ENCODE results near the gene SPAG9. TPM values are rescaled to one million over a fixed set of nuclear protein-coding genes. Genes with fewer than 3 reads are reported as not detected.

Gene SPAG9
- total and polyA plus RNA-seq, 2 experiments from 2014 or later, result 13.7 to 45.0 TPM

DNA sequence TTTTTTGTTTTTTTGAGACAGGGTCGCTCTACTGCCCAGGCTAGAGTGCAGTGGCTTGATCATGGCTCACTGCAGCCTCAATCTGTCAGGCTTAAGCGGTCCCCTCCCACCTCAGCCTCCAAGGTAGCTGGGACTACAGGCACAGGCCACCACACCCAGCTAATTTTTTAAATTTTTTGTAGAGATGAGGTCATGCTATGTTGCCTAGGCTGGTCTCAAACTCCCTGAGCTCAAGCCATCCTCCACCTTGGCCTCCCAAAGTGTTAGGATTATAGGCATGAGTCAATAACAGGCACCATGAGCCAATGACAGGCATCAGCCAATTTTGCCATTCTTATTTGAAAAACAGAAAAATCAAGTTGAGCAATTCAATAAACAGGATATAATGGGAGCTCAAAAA is 125.0 kb downstream of the SPAG9 start (continued):
- TF ChIP-seq CTCF (conservative IDR thresholded peaks at IDR 0.05; ENCODE audit: low read depth in 2 of 2), result no peak
- TF ChIP-seq EZH2 (IDR thresholded peaks at IDR 0.05; ENCODE audit: low read depth, unreplicated experiment), result no peak
- no peak for TF ChIP-seq REST (IDR thresholded peaks at IDR 0.05; ENCODE audit: unreplicated experiment)
- no peak for TF ChIP-seq CREB1 (CRISPR knock-in tag; IDR thresholded peaks at IDR 0.05; ENCODE audit: low read depth)
- no peak for TF ChIP-seq NANOG (IDR thresholded peaks at IDR 0.05; ENCODE audit: borderline replicate concordance)

DNA sequence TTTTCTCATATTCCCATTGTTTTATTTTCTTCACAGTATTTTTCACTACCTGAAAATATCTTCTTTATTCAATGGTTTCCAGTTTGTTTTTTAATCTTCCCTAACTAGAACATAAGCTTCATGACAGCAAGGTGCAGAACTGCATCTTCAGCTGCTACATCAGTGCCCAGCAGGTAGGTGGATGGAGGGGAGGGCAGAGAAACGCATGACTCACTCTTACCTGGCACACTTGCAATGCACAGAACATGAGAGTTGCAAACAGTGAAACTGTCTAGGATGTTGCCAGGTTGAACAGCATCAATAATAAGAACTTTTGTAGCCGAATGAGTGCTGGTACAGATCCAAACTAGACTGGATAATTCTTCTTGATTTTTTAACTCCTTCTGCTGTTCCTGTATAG is 127.1 kb downstream of the SPAG9 start:
- Mint-ChIP-seq H3K36me3 (ENCODE audit: low read depth) (peaks cover 57% of the 10 kb centered on the region), H3K27ac (no peak overlapping the region), H3K4me1 (no peaks in the 10 kb centered on the region), H3K27me3 (ENCODE audit: insufficient read depth, low read depth, poor library complexity) (peaks cover 6% of the 10 kb centered on the region), H3K9me3 (no peaks in the 10 kb centered on the region), H3K4me3 (no peak overlapping the region)
- Histone ChIP-seq H3K36me3 (ENCODE audit: insufficient read depth) (peaks cover 51% of the 10 kb centered on the region), H3K27me3 (ENCODE audit: insufficient read depth) (no peaks in the 10 kb centered on the region), H3K4me3 (no peak overlapping the region), H3K4me2 (no peak overlapping the region), H3K4me1 (ENCODE audit: insufficient read depth) (no peaks in the 10 kb centered on the region), H4K20me1 (replicated peaks; ENCODE audit: insufficient read depth) (0 out of 2 replicates have a peak, but pooled peaks cover 3% of the 10 kb centered on the region), H2AFZ (no peak overlapping the region), H3K79me2 (replicated peaks; ENCODE audit: insufficient read depth) (no peaks in the 10 kb centered on the region), H3F3A (replicated peaks; ENCODE audit: low read depth) (no peaks in the 10 kb centered on the region), H3K9me2 (ENCODE audit: insufficient read depth) (no peaks in the 10 kb centered on the region), H3K27ac (ENCODE audit: low read depth) (no peak overlapping the region)
- TF ChIP-seq, protein P1, sequence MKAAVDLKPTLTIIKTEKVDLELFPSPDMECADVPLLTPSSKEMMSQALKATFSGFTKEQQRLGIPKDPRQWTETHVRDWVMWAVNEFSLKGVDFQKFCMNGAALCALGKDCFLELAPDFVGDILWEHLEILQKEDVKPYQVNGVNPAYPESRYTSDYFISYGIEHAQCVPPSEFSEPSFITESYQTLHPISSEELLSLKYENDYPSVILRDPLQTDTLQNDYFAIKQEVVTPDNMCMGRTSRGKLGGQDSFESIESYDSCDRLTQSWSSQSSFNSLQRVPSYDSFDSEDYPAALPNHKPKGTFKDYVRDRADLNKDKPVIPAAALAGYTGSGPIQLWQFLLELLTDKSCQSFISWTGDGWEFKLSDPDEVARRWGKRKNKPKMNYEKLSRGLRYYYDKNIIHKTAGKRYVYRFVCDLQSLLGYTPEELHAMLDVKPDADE (IDR thresholded peaks at IDR 0.05), result no peak
- TF ChIP-seq REST (IDR thresholded peaks at IDR 0.05; ENCODE audit: unreplicated experiment), result no peak
- no peak for DNase-seq (ENCODE audit: low spot score)
- ATAC-seq, result no peak
